Hematopoietic multipotent progenitor cell treated with erythropoietin and hydrocortisone succinate and interleukin-3 and kit ligand, for 4 days (in vitro differentiated cells): Measurements from ENCODE around the gene NUBPL.
"Not testable (repeated sequence)": the region's sequence is repeated elsewhere in the genome, so short reads cannot be mapped to it uniquely, and the experiment has no call there.

Experiments used
- DNase-seq: peaks from one replicate; pipeline ENCODE4 v3.0.0-alpha.2; 2015

The NUBPL gene

DNA sequence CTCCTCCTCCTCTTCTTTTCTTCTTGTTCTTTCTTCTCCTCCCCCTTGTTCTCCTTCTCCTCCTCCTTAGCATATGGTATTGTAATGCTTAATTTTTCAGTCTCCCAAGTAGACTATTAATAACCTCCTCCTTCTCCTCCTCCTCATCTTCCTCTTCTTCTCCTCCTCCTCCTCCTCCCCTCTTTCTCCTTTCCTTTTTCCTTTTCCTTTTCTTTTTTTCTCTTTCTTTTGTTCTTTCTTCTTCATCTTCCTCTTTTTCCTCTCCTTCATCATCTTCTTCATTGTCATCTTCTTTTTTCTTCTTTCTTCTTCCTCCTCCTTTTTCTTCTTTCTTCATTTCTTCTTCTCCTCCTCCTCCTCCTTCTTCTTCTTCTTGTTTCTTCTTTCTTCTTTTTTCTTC lies 264.3 kb downstream of the NUBPL start:
- no peak for DNase-seq

DNA sequence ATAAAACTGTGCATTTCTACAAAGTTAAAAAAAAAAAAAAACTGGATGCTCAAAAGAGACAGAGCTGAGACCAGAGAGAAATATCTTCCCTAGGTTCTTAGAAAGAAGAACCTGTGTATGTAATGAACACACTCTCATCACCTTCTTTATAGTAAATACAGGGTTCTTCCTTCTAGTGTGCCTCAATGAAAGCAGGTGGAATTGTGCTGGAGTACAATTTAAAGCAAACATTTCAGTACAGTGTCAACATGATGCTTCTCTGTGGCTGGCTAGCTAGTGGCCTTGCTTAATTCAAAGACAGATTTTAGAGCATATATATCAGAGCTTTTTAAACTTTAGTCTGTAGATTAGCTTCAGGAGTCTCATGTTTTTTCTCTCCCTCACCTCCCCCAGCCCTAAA lies 266.1 kb downstream of the NUBPL start:
- DNase-seq, result no peak

DNA sequence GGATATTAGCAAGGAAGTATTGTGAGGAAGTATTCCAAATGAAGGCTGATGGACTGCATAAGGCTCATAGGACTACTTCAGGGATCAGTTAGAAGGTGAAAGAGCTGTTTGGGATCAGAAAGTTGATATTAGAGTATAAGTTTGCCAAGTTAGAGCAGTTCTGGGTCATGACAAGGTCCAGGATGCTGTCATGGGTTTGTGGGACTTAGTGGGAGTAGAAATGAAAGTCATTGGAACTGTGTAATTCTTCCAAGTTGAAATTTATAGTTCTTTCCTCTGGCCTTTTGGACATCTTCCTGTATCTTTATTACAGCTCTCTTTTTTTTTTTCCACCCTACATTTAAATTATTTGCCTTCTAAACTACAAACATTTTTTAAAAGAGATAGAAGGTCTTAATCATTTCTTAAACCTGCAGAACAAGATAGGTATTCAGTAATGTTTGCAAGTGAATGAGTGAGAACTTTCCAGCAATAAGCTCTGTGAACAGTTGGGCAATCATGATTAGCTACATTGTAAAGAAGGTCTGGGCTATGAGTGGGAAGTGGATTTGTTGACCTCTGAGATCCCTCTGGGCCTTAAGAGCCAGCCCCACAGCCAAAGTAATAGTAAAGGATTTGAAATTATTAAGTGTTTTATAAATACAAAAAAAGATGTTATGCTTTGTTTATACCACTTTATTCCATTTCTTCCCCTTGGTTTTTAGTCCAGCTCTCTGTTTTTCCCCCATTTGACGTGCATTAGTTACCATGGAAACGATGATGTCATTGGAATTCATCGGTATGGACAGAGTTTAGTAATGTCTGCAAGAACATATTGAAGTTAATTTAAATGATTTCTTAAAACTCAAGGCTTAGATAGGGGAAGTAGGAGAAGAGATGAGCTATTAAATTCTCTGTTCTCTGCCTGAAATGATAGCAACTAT lies 268.0 kb downstream of the NUBPL start:
- no peak for DNase-seq

DNA sequence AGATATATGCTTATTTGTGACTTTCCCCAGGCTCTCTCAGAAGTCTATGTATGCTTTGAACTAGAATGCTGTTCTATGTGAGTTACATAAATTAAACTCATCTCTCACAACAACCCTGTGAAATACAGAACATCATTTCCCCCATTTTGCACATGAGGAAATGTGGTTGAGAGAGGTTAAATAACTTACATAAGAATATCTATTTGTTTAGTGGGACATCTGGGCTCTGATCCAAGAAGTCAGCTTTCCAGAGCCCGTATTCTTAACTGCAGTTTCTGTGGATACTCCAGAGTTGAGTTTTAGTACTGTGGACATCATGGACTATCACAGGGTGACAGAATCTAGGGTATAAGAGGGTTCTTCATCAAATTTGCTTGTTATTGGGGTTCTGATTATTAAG lies 273.4 kb downstream of the NUBPL start:
- no peak for DNase-seq

DNA sequence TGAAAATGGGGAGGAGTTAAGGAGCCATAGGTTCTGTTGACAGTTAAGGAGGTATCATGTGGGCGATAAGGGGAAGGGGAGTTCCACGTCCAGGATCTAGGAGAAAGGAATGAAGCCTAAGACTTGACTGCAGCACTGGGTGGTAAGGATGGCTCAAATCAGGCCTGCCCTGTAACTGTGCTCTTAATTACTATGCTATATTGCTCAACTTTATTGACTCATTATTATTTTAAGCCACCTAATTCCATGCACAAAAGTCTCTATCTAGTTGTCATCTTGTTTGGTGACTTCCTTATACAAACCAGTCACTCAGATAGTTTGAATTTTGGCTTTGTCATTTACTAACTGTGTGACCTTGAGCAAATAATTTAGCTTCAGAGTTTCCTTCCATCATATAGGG lies 273.8 kb downstream of the NUBPL start:
- DNase-seq, result no peak

DNA sequence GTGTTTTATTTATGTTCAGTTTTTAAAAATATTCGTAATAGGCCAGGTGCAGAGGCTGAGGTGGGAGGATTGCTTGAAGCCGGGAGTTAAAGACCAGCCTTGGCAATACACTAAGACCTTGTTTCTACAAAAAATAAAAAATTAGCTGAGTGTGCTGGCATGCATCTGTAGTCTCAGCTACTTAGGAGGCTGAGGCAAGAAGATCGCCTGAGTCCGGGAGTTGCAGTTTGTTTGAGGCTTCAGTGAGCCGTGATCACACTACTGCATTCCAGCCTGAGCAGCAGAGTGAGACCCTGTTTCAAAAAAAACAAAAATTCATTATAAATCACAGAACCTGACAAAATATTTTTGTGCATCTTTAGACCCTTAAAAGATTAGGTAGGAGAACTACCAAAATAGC lies 275.8 kb downstream of the NUBPL start:
- no peak for DNase-seq

DNA sequence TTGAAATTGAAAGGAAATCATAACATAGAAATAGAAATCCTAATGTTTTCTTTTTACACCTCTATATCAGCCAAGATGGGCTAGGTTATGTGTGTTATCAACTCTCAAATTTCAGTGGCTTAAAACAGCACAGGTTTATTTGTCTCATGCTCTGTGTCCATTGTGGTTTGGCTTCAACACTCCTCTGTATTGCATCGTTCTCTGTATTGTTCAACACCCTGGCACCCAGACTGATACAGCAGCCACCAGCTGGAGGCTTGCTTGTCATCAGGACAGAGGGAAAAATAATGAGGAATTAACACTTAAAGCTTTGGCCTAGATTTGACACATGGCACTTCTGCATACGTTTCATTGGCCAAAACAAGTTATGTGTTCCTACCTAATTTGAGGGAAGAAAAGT lies 281.7 kb downstream of the NUBPL start:
- DNase-seq, result no peak

DNA sequence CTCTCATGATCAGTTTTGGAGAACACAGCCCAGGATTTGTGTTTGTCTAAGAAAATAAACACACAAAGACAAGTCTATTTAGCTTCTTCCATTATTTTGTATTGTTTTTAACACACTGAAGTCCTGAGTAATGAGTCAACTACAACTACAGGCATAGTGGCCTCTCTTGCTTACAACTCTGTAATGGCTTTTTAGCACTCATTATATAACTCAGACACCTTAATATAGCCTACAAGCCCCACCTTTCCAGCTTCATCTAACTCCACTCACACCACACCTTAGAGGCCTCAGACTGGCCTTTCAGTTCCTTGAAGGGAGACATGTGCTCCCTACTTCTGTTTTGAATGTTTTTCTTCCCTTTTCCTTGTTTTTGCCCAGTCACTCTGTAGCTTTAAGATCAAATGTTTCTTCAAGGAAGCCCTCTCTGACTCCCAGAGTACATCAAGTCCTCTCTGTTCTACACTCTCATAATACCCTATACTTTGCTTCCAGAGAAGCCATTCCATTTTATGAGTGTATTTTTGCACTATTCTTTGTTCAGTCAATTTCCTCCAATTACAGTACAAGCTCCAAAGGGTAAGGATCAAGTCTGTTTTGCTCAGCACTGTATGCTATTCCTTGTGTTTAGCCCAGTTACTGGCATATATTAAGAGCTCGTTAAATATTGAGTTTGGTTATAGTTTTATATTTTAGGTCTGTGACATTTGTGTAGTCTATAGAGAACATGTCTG lies 282.3 kb downstream of the NUBPL start:
- no peak for DNase-seq

DNA sequence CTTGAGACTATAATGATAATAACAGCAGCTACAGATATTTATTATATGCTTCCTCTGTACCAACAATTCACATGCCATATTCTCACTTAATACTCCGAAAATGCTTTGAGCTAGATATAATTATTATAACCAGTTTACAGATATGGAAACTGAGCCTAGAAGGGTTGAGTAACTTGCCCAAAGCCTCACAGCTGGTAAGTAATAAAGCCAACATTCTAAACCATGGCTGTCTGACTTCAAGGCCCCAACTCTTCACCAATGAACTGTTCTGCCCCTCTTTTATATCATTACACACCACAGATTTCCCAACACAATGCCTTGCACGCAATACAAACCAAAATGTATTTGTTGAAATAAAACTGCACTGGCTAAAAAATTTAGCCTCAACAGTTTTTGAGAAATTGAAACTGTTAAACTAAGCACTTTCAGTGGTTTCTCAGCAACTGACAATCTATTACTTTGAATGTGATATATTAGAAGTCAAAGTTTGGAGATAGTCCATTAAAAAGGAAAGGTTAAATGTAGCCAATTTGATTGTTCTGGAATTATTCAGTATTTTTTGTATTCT lies 293.4 kb downstream of the NUBPL start:
- no peak for DNase-seq

DNA sequence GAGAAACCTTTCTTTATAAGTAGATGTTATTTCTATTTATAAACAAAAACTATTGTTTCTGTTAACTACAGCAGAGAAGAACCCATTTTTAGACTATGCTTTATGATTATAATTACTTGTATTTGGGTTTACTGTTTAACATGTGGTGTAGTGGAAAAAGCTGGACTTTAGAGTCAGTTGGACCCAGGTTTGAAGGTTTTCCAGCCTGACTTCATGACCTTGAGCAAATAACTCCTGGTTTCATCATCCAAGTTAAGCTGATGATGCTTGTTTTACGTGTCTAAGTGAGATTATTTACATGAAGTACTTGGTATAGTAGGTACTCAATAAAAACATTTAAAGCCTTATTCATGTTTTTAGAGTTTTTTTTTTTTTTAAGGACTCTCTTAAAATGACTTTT lies 294.1 kb downstream of the NUBPL start:
- DNase-seq, result no peak

DNA sequence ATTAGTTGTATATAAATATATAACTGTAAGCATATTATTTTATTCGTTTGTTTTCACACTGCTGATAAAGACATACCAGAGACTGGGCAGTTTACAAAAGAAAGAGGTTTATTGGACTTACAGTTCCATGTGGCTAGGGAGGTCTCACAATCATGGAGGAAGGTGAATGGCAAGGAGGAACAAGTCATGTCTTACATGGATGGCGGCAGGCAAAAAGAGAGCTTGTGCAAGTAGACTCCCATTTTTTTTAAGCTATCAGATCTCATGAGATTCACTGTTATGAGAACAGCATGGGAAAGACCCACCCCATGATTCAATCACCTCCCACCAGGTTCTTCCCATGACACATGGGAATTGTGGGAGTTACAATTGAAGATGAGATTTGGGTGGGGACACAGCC lies 294.8 kb downstream of the NUBPL start:
- not testable (repeated sequence) for DNase-seq

DNA sequence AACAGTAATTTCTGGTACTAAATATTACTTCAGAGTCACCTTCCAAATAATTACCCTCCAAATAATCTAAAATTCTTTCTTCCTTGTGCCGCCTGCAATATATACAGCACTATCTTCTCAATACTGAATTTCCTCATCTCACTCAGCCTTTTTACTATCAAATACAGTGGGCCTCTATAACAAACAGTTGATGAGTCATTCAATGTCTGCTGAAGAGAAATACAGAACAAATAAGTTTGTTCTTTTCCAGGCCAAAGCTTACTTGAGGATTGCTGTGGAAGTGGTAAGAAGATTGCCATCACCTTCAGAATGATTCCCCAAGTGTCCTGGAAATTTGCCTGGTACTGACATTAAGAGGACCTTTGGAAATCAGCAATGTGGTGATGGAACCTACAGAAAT lies 297.7 kb downstream of the NUBPL start:
- peak; percentile 3 for DNase-seq

DNA sequence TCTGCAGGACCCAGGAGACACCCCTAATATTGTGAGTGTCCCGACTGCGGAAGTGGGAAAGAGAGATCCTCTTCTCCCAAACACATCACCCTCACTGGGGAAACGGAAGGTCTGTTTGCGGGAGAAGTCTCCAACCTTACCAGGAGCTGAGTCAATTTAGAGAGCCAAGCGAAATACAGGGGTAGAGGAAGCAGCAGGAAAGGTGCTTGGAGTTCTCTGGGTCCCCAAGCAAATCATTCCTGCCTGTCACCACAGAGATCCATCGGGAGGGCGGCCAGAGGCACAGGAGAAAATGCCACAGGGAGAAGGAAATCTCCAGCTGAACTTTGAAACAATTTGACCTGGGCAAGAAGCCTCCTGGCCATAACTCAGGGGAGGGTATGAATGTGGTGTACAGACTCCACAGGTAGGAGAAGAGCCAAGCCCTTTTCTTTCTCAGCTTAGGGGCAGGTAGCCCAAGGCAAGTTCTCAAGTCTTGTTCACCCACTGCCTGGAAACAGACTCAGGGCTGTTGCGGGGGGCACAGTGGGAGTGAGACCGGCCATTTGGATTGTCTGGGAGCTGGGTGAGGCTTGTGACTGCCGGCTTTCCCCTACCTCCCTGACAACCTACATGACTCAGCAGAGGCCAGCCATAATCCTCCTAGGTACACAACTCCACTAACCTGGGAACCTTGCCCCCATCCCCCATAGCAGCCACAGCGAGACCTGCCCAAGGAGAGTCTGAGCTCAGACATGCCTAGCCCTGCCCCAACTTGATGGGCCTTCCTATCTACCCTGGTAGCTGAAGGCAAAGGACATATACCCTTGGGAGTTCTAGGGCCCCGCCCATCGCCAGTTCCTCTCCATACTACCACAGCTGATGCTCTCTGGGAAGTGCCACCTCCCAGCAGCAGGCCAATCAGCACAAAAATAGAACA lies 304.0 kb downstream of the NUBPL start:
- no peak for DNase-seq

DNA sequence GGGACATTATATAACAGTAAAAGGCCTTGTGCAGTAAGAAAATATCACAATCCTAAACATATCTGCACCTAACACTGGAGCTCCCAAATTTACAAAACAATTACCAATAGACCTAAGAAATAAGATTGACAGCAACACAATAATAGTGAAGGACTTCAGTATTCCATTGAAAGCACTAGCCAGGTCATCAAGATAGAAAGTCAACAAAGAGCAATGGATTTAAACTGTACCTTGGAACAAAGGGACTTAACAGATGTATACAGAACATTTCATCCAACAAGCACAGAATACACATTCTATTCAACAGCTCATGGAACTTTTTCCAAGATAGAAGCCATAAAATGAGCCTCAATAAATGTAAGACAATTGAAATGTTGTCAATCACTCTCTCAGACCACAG lies 306.4 kb downstream of the NUBPL start:
- no peak for DNase-seq

DNA sequence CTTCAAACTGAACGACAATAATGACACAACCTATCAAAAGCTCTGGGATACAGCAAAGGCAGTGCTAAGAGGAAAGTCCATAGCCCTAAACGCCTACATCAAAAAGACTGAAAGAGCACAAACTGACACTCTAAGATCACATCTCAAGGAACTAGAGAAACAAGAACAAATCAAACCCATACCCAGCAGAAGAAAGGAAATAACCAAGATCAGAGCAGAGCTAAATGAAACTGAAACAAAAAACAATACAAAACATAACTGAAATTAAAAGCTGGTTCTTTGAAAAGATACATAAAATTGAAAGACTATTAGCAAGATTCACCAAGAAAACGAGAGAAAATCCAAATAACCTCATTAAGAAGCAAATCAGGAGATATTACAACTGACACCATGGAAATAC lies 306.9 kb downstream of the NUBPL start:
- DNase-seq, result not testable (repeated sequence)

DNA sequence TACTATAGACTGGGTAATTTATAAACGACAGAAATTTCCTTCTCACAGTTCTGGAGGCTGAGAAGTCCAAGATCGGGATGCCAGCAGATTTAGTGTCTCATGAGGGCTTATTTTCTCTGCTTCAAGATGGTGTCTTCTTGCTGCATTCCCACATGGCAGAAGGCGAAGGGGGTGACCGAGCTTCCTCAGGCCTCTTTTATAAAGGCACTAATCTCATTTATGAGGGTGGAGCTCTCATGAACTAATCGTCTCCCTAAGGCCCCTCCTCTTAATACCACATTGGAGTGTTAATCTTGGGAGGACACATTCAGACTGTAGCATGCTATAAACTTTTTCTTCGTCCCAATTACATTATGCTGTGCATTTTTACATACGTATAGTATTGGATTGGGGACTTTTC lies 315.5 kb downstream of the NUBPL start:
- DNase-seq, result no peak

DNA sequence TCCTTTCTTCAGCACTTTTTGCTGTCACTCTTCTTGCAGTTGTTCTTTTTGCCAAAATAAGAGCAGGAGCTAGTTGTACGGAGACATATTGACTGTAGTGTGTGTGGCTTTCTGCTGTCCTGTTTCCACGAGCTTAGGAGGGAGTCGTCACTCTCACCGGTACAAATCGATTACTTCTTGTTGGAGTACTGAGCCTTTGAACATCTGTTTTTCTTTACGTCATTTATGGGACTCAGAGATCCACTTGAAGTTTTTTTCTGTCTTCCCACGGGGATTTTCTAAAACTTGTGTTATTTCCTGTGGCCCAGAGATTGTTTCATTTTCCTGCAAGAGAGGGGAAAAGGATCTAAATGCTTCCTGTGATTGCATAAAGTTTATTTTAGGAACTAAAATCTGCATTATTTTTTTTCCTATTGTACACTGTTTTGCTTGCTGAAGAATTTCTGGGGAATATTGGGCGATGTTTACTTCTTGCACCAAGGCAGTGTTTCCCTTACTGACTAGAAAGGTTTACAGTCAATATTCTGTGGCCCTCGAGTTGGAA lies 316.1 kb downstream of the NUBPL start:
- no peak for DNase-seq

DNA sequence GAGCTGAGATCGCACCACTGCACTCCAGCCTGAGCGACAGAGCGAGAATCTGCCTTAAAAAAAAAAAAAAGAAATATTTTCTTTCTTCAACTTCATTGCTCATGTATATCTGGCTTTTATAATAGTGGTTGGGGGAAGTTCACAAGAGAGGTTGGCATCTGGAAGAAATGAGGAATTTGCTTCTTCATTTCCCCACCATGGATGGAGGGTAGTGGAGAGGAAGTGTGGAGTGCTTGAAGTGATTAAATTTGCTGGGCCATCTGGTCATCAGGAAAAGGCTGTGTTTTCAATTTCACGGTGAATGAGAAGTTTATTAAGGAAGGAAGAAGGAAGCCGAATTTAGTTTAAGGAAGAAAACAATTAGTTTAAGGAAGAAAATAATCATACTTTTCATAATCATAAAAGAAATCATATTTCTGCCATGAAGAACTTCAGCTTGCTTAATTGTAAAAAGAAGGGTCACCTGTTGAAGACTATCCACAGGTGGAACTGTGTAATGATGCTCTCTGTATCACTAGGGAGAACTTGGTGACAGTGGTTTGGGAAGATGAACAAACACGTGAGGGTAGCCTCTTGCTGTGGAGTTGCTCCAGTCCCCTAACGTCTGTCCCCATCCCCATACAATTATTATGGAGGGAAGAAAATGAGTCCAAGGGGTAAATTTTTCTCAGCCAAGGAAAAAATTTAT lies 318.6 kb downstream of the NUBPL start:
- no peak for DNase-seq

DNA sequence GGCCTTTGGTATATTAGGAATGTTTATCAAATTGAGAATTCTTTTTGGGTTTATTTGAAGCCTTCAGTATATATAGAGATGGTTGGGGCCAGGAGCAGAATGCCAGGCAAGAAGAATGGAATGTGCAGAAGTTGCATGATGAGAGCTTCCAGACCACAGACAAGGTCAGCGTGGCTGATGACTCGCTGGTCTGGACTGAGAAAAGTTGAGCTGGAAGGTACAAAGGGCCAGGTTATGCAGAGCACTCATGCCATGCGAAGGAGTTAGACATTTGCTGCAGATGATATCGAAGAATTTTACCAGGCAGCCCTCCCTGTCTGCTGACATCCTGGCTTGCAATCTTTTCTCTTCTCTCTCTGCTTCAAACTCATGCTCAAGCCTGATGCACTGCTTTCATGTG lies 319.7 kb downstream of the NUBPL start:
- DNase-seq, result no peak

DNA sequence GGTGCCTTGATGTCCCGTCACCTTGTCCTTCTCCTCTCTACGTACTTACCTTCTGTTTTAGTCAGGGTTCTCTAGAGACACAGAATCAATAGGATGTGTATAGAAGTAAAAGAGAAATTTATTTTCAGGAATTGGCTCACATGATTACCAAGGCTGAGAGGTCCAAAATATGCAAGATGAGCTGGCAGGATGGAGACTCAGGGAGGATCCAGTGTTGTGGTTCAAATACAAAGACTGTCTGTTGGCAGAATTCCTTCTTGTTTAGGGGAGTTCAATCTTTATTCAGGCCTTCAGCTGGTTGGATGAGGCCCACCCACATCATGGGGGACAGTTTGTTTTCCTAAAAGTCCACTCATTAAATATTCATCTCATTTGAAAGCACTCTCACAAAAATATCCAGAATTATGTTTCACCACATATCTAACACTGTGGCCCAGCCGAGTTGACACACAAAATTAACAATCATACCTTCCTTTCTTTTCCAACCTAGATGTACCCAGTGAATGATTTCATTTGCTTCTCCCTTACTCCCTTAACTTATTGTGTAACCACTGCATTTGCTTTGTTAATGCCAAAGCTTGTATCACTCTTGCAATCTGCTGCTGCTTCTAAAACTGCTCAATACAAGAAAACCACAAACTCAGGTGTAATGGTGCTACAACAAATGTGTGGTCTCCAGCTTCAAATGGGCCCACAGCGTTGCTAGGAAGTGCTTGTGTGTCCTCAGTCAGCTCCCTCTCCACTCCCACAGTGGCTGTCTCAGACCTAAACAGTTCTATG lies 320.5 kb downstream of the NUBPL start:
- DNase-seq, result no peak

DNA sequence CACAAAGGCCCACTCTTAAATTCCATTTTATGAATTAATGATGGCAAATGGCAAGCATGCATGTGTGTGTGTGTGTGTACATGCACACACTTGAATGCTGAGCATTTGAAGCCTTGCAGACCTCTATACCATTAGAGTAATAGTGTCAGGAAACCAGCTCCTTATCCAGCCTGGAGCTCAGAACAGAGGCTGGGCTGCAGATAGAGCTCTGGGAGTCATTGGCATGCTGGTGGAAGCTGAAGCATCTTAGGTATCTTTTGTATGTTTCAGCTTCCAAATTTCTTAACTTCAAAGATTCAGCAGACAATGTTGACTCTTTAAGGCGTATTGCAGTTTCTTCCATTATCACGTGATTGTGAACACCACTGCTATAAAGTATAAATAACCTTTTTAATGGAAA lies 323.0 kb downstream of the NUBPL start:
- no peak for DNase-seq
